ENCODE measurements around the gene AJAP1.

DNA sequence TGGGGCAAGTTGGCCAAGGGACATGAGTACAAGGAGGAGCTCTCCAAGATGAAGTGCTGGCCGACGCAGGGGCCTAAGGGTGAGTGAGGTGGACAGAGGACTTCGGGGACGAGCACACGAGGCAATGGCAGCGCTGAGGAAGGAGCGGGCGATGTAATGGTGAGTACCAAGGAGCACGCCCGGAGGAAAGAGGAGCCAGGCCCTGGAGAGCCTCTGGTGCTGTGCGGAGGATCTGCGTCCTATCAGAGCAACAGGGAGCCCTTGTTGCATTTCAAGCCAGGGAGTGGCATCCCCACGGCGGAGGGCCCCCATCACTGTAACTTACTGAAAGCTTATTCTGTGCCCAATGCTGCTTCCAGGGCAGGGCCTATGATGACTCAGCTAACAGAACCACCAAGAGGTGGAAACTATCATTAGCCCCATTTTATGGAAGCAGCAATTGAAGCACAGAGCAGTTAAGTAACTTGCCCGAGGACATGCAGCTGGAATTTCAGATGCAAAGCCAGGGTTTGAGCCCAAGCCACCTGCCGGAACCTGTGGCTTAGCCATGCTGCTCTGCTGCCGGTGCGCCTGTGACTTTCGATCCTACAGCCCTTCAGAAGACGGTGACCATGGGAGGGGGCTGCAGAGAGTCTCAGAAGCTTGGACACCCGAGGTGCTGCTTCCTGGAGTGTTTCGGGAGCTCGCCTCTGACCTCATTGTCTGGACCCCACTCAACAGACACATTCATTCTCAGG is 17.6 kb upstream of the AJAP1 start:
- TF ChIP-seq EZH2 (IDR thresholded peaks at IDR 0.05) (no peak), POLR2AphosphoS5 (IDR thresholded peaks at IDR 0.05; ENCODE audit: low read depth, low read length) (no peak), RAD21 (IDR thresholded peaks at IDR 0.05; ENCODE audit: low read depth) (no peak), FOSL1 (IDR thresholded peaks at IDR 0.05; ENCODE audit: low read depth) (no peak), POLR2A (IDR thresholded peaks at IDR 0.05; ENCODE audit: borderline replicate concordance, extremely low read depth, insufficient read depth, insufficient read length) (no peak), EGR1 (IDR thresholded peaks at IDR 0.05; ENCODE audit: low read depth) (no peak)
- TF ChIP-seq, protein P1, sequence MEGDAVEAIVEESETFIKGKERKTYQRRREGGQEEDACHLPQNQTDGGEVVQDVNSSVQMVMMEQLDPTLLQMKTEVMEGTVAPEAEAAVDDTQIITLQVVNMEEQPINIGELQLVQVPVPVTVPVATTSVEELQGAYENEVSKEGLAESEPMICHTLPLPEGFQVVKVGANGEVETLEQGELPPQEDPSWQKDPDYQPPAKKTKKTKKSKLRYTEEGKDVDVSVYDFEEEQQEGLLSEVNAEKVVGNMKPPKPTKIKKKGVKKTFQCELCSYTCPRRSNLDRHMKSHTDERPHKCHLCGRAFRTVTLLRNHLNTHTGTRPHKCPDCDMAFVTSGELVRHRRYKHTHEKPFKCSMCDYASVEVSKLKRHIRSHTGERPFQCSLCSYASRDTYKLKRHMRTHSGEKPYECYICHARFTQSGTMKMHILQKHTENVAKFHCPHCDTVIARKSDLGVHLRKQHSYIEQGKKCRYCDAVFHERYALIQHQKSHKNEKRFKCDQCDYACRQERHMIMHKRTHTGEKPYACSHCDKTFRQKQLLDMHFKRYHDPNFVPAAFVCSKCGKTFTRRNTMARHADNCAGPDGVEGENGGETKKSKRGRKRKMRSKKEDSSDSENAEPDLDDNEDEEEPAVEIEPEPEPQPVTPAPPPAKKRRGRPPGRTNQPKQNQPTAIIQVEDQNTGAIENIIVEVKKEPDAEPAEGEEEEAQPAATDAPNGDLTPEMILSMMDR (IDR thresholded peaks at IDR 0.05 in 2 of 3, conservative IDR thresholded peaks at IDR 0.05 in 1 of 3; ENCODE audit: borderline replicate concordance in 1 of 3, insufficient read depth in 1 of 3, low read depth in 2 of 3, low read length in 2 of 3) = no peak

Data from HCT116 (cell line).